Measurements from ENCODE around the gene SKA2.

DNA sequence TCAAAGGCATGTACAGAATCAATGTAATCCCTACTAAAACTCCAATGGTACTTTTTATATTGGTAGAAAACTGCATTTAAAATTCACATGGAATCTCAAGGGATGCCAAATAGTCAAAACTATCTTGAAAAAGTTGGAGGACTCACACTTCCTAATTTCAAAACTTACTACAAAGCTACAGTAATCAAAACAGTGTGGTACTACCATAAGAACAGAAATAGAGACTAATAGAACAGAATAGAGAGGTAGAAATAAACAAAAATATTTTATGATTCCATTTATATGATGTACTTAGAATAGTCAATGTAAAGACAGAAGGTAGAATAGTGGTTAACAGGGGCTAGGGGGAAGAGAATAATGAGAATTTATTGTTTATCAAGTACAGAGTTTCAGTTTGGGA, 57.1 kb downstream of the SKA2 start:
- TF ChIP-seq GABPA (IDR thresholded peaks at IDR 0.05; ENCODE audit: low read depth) (no peak), POU2F2 (IDR thresholded peaks at IDR 0.05; ENCODE audit: borderline replicate concordance, low read depth, low read length) (no peak), SMC3 (IDR thresholded peaks at IDR 0.05; ENCODE audit: borderline replicate concordance, low read length) (no peak), RFX5 (IDR thresholded peaks at IDR 0.05; ENCODE audit: low read depth, low read length) (no peak), RAD21 (IDR thresholded peaks at IDR 0.05; ENCODE audit: insufficient read depth, low read depth, low read length) (no peak), TAF1 (IDR thresholded peaks at IDR 0.05; ENCODE audit: borderline replicate concordance, low read depth, low read length) (no peak), SIN3A (IDR thresholded peaks at IDR 0.05; ENCODE audit: low read depth, low read length) (no peak), POLR2A (IDR thresholded peaks at IDR 0.05; ENCODE audit: low read depth, low read length) (no peak), EZH2 (IDR thresholded peaks at IDR 0.05; ENCODE audit: borderline replicate concordance, control insufficient read depth, low read depth, low read length) (no peak), CEBPB (IDR thresholded peaks at IDR 0.05; ENCODE audit: borderline replicate concordance in 1 of 2, low read depth in 2 of 2, low read length in 2 of 2) (no peak), MXI1 (IDR thresholded peaks at IDR 0.05; ENCODE audit: low read depth, low read length) (no peak)
- TF ChIP-seq, protein P1, sequence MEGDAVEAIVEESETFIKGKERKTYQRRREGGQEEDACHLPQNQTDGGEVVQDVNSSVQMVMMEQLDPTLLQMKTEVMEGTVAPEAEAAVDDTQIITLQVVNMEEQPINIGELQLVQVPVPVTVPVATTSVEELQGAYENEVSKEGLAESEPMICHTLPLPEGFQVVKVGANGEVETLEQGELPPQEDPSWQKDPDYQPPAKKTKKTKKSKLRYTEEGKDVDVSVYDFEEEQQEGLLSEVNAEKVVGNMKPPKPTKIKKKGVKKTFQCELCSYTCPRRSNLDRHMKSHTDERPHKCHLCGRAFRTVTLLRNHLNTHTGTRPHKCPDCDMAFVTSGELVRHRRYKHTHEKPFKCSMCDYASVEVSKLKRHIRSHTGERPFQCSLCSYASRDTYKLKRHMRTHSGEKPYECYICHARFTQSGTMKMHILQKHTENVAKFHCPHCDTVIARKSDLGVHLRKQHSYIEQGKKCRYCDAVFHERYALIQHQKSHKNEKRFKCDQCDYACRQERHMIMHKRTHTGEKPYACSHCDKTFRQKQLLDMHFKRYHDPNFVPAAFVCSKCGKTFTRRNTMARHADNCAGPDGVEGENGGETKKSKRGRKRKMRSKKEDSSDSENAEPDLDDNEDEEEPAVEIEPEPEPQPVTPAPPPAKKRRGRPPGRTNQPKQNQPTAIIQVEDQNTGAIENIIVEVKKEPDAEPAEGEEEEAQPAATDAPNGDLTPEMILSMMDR (IDR thresholded peaks at IDR 0.05 in 2 of 3, conservative IDR thresholded peaks at IDR 0.05 in 1 of 3; ENCODE audit: control insufficient read depth in 2 of 3, extremely low read depth in 1 of 3, insufficient read depth in 1 of 3, low read depth in 3 of 3, low read length in 3 of 3), result no peak
